ENCODE data around the gene NR6A1.
"Not testable (repeated sequence)": the region's sequence is repeated elsewhere in the genome, so short reads cannot be mapped to it uniquely, and the experiment has no call there.

The NR6A1 gene

DNA sequence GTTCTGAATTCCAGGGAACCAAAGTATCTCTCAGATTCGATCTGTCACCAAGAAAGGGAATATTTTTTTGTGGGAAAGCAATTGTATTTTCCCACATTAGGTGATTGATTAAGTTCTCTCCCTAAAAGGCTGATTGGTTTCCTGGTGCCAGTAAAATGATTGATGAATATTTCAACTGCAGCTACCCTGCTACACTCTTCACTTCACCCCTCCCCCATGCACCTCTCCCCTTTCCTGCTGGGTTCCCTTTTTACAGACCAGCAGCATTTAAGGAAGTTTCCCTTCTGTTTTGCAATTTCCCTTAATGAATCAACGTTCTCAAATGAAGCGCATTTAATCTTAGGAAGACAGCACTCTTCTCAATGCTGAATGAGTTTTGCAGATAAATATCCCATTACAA lies 13.1 kb downstream of the NR6A1 start:
- DNase-seq, result no peak

GRCh38 chr9:124757616-124758015 lies 13.5 kb downstream of the NR6A1 start:
- no peak for DNase-seq

DNA sequence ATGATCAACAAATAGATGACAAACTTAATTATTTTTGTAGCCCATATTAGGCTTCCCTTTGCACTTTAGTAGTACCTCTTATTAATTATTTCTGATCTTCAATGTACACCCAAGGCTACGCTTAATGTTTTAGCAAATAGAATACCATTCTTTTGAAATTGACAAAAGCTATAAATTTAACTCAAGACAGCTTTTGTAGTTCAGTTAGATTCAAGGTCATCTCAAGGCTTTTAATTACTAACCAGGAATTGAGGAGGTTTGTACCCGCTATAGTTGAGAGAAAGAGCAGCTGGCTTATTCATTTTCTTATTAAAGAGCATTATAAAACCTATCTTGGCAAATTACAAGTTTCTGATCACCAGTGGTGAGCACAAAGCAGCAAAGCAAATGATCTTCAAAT lies 15.1 kb downstream of the NR6A1 start:
- DNase-seq, result no peak

DNA sequence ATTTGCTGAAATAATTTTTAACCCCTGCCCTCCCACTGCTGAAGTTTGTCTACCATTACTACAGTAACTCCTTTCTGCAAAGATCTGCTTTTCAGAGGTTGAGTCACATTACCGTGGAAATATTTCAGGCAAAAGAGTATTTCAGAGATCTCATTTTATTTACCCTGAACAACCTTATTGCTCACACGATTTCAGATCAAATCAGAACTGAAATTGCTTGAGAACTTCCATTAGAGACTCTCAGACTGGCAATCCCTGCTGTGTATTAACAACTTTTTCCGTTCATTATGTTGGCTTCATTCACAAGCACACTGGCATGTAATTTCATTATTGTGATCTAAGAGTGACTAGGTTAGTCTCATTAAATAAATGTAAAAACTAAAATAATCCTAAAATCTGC lies 16.1 kb downstream of the NR6A1 start:
- DNase-seq, result no peak

GRCh38 chr9:124754289-124754688 lies 16.8 kb downstream of the NR6A1 start:
- DNase-seq, result no peak

DNA sequence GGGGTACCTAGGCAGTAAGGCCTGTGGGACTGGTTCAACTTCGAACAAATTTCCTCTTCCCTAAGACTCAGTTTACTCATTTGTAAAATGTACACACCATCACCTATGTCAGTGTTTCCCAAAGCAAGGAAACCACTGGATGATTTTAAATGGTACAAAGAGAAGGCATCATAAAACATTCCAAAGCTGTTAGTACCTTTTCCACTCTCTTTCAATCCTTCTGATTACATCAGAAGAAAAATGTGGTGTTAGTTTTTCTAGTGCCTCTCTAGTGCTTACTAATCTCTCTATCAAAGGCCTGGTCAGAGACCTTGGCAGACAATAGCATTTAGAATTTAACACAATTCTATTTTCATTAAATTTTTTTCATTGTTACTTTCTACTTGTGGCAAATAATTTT lies 18.1 kb downstream of the NR6A1 start:
- no peak for DNase-seq

- DNase-seq, result no peak
Observed at GRCh38 chr9:124749781-124750180, 21.3 kb downstream of the NR6A1 start.

DNA sequence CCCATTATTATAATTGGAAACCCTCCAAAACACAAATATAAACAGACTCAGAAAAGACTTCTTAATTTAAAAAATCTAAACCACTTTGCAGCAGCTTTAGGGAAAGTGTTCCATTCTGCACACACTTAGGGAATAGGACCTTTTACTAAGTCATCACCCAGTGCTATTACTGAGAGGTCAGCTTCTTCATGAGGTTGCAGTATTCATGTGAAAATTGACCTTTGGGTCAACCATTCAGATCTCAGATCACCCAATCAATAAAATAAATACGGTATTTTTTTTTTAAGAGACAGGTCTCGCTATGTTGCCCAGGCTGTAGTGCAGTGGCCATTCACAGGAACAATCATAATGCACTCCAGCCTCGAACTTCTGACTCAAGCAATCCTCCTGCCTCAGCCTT lies 21.8 kb downstream of the NR6A1 start:
- no peak for DNase-seq

DNA sequence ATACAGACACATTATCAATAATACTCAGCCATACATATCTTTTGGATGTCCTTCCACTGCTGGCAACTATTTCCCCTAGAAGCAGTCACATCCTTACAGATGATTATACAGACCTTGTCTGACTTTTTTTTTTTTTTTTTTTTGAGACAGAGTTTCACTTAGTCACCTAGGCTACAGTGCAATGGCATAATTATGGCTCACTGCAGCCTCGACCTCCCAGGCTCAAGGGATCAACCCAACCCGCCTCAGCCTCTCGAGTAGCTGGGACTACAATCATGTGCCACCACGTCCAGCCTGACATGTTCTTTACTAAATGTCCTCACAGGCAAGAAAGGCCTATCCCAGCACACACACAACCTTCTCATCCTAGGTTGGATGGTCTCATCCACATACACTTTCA lies 24.0 kb downstream of the NR6A1 start:
- DNase-seq, result no peak

DNA sequence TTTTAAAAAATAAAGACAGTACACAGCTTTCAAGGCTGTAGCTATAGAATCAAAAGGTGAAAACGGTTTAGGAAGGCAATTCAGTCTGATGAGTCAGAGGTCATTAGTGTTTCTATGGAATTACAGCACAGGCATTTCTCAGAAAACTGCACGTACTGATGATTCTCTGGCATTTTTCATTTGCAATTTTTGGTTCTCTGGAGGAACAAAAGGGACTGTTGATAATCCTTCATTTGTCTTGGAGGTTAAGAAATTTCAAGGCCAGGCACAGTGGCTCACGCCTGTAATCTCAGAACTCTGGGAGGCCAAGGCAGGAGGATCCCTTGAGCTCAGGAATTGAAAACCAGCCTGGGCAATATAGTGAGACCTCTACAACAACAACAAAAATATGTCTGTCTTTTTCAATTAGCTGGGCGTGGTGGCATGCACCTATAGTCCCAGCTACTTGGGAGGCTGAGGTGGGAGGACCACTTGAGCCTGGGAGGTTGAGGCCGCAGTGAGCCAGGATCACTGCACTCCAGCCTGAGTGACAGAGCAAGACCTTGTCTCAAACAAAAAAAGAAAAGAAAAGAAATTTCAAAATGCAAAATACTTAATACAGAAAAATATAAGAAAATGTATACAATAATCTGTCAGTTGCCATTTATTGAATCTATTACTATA lies 27.3 kb downstream of the NR6A1 start:
- DNase-seq, result no peak

DNA sequence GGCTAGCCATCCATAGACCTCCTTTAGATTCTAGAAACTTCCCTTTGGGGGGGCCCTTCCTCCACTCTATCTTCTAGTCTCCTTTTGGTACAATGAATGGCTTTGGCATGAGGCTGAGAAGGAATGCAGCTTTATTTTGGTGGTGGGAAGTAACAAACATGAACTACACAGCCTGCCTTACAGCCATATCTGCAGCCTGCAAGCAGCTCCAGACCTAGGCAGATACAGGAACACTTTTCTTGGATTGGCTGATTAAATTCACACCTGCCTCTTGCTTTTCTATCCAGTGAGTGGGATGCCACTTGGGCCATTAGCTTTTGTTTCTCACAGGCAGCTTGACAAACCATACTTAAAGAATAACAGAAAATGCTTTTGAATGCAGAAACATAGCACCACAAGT lies 28.2 kb downstream of the NR6A1 start:
- no peak for DNase-seq

DNA sequence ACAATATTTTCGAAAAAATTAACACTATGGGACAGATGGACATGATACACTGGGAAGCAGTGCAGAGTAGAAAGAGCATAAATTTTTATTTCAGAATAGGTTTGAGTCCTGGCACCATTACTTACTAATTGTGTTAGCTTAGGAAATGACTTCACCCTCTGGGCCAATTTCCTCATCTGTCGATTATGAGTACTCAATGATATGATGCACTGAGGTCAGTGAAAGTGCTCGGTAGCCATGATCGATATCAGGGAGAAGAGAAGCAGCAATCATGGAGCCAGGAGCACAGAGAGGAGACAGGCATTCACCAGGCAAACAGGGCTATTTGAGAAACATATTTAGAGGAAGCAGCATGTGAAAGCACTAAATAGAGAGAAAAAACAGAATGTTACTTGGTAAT lies 29.4 kb downstream of the NR6A1 start:
- DNase-seq, result no peak

DNA sequence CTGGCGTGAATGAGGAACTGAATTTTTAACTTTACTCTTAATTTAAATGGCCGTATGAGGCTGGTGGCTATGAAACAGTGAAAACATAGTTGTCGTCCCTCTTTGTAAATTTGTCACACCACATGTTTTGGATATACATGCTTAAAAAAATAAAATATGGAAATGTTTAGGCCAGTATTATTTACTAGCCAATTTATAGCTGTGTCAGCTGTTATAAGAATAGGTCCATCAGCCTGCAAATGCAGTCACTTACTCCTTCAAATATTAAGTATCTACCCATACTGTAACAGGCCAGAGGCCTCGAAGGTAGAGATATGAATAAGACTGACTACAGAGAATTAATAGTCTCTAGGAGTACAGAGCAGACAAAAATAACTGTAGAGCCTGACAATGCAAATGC lies 30.0 kb downstream of the NR6A1 start:
- no peak for DNase-seq

GRCh38 chr9:124739360-124739759 lies 31.8 kb downstream of the NR6A1 start:
- DNase-seq, result no peak

DNA sequence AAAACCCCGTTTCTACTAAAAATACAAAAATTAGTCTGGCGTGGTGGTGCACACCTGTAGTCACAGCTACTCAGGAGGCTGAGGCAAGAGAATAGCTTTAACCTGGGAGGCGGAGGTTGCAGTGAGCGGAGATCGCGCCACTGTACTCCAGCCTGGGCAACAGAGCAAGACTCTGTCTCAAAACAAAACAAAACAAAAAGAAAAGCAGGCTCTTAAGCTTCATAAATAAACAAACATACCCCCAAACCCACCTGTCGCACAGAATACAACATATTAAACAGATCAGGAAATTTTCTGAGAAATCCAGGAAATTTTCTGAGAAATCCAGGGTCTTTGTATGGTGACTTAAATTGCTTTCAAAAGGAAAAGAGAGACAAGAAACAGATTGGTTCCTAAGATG lies 33.0 kb downstream of the NR6A1 start:
- not testable (repeated sequence) for DNase-seq

DNA sequence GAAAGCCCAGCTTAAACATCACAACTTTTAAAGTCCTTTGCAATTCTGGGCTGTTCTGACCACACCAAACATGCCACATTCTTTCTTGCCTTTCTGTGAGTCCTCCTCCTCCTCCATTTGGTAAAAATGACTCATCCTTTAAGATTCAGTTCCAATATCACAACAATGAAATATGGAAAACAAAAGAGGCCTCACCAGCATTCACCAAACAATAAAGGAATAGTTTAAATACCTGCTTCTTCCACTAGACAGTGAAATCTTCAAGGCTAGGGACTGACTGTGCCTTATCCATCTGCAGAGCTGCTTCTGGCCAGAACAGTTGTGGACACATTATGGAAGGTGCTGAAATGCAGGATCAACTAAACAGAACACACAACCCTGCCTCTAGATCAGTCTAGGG lies 36.0 kb downstream of the NR6A1 start:
- no peak for DNase-seq

- not testable (repeated sequence) for DNase-seq
Observed at GRCh38 chr9:124734741-124735083, 36.4 kb downstream of the NR6A1 start.

- no peak for DNase-seq
Observed at GRCh38 chr9:124733964-124734740, 37.0 kb downstream of the NR6A1 start.

DNA sequence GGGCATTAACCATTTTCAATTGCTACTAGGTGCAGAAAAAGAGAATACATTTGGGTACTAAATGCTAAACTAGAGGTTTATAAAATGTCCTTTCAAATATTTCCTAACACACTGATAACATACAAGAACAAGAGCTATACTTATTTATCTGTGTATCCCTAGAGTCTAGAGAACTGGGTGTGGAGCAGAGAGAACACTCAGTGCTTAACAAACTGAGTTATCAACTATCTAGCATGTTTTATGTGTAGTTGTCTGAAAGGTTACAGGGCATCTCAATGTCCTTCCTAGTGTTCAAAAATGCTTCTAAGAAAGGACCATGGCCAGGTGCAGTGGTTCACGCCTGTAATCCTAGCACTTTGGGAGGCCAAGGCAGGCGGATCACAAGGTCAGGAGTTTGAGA lies 40.3 kb downstream of the NR6A1 start:
- DNase-seq, result no peak

DNA sequence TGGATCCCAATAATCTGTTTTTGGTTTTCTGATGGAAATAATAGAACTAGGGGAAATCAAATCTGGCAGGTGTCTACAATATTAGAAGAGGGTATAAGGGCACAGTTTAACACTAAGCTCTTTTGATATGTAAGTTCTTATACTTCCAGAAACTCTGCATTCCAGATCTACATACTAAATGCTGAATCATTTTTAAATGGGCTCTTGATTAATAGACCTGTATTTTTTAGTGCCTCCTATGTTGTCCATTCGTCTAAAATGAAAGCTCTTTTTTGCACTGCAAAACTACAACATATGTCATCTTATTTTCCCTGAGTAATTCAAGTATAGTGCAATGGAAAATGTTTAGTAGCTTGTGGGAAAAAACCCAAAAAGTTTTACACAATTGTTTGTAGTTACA lies 44.2 kb downstream of the NR6A1 start:
- DNase-seq, result no peak

GRCh38 chr9:124725068-124725452 lies 46.1 kb downstream of the NR6A1 start:
- no peak for DNase-seq

DNA sequence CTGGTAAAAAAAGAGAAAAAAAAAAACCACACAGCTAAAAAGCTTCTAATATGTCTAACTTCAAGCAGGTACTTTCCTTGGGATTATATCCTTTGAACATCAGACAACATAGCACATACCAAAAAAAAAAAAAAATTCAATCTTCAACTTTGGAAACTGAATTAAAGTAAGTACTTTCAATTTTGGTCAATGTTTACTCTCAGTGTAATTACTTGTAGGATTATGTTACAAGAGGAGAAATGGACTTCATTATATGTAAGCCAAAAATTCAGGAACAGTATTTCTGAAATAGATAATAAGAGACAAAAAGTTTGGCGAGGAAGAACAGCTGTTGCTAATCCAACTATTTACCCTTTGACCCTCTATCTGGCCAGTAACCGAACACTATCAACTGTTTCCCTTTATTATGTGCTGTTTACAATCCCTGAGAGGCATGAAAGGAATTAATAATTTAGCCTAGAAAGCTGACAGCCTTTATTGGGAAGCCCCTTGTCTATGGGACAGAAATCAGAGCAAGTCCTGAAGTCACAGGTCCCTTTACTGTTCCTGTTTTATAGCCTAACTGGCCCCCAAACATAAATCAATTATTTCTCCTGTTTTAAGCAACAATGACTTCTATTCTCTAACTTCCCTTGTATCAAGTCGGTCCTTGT lies 46.6 kb downstream of the NR6A1 start:
- no peak for DNase-seq

DNA sequence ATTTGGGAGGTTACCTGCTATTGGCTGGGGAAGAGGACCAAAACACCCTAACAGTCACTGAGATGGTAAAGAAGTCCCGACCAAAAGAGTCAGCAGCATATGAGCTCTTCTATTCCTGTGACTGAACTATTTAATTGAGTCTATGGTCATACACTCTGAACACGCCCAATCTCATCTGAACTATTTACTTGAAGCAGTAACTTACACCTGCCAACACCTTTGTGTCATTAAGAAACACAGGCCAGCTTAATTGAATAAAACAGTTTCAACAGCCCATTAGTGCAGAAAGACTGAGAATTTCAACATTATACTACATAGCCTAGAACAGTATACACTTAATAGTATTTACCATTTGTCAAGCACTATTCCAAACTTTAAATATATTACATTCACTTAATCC lies 47.8 kb downstream of the NR6A1 start:
- DNase-seq, result no peak

- no peak for DNase-seq
Observed at GRCh38 chr9:124721109-124721906, 49.8 kb downstream of the NR6A1 start.

All from CD4-positive, alpha-beta T cell treated with Interleukin-17A for 1 hour (primary cell).